Left renal pelvis (tissue), 4 donors: ENCODE measurements around the gene CRIM1. TPM values are rescaled to one million over a fixed set of nuclear protein-coding genes. Genes with fewer than 3 reads are reported as not detected.

Experiments used
- DNase-seq, 4 donors: peaks; one replicate each; pipeline ENCODE4 v3.0.0-alpha.2; 2013; ENCODE audit warnings: low read depth in 4 of 4, low spot score in 3 of 4
- polyA plus RNA-seq, 4 donors: library from polyadenylated mRNA; unstranded; fragments of 120-200 nt; gene quantifications; one replicate each; pipeline ENCODE4 v1.2.1, GENCODE V29; 2013; ENCODE audit not compliant: insufficient read length in 4 of 4

CRIM1 gene
- polyA plus RNA-seq, 4 donors = 45.8 to 111 (median 90.2) TPM

- no peak for DNase-seq
These were observed 95.1 kb downstream of the CRIM1 start for GRCh38 chr2:36450466-36451196.

GRCh38 chr2:36451512-36451911 lies 95.9 kb downstream of the CRIM1 start:
- DNase-seq = no peak

- no peak for DNase-seq
These were observed 96.7 kb downstream of the CRIM1 start for GRCh38 chr2:36452260-36452659.

- no peak for DNase-seq
These were observed 98.1 kb downstream of the CRIM1 start for GRCh38 chr2:36453652-36454051.

- no peak for DNase-seq
These were observed 99.4 kb downstream of the CRIM1 start for GRCh38 chr2:36455011-36455410.

GRCh38 chr2:36455788-36456187 lies 100.2 kb downstream of the CRIM1 start:
- DNase-seq = no peak

- no peak for DNase-seq
These were observed 100.9 kb downstream of the CRIM1 start for GRCh38 chr2:36456227-36457175.

- DNase-seq = no peak
These were observed 102.5 kb downstream of the CRIM1 start for GRCh38 chr2:36458106-36458505.

GRCh38 chr2:36459725-36460137 lies 104.2 kb downstream of the CRIM1 start:
- DNase-seq = no peak

GRCh38 chr2:36461039-36461681 lies 105.6 kb downstream of the CRIM1 start:
- no peak for DNase-seq

GRCh38 chr2:36462311-36462935 lies 106.8 kb downstream of the CRIM1 start:
- DNase-seq = no peak

- no peak for DNase-seq
These were observed 107.8 kb downstream of the CRIM1 start for GRCh38 chr2:36463365-36463764.

- no peak for DNase-seq
These were observed 108.6 kb downstream of the CRIM1 start for GRCh38 chr2:36464006-36464721.

- no peak for DNase-seq
These were observed 110.6 kb downstream of the CRIM1 start for GRCh38 chr2:36466135-36466534.

GRCh38 chr2:36468463-36469105 lies 113.0 kb downstream of the CRIM1 start:
- DNase-seq = no peak

GRCh38 chr2:36469106-36469477 lies 113.5 kb downstream of the CRIM1 start:
- no peak for DNase-seq

- no peak for DNase-seq
These were observed 114.1 kb downstream of the CRIM1 start for GRCh38 chr2:36469710-36470109.

- no peak for DNase-seq
These were observed 117.7 kb downstream of the CRIM1 start for GRCh38 chr2:36473230-36473629.

- no peak for DNase-seq
These were observed 120.8 kb downstream of the CRIM1 start for GRCh38 chr2:36476411-36476810.

- no peak for DNase-seq
These were observed 121.7 kb downstream of the CRIM1 start for GRCh38 chr2:36477315-36477714.
